IMR-90 (cell line): ENCODE results near the gene CDC25A. TPM values are rescaled to one million over a fixed set of nuclear protein-coding genes. Genes with fewer than 3 reads are reported as not detected.

Source experiments
- ATAC-seq: fragments of 200-7000 bp; cut with Tn5 transposase; 2 replicates; pipeline ENCODE4 v1.9.1; 2020; ENCODE audit warnings: low read depth, mild to moderate bottlenecking, moderate library complexity
- BruUV-seq: library from RNA; stranded (reverse); fragments of 400-500 nt; replicated peaks from 2 replicates; lab custom pipeline; 2021; lab: Mats Ljungman, UMichigan
- CTCF ChIA-PET: fragments of 300-600 bp; formaldehyde crosslinking; extraction: SDS; loops from one replicate; lab custom pipeline; 2021; ENCODE audit warnings: antibody characterized with exemption; lab: Yijun Ruan, JAX
- POLR2A ChIA-PET: fragments of 300-600 bp; sonication (Branson Sonifier 250); formaldehyde crosslinking; loops from one replicate; lab custom pipeline; 2022; ENCODE audit warnings: antibody characterized with exemption; ENCODE audit not compliant: unreplicated experiment; lab: Charles Lee
- DNase-seq: peaks from one replicate; pipeline ENCODE4 v3.0.0; 2013
- H2AFZ ChIP-seq: replicated peaks from 2 replicates; pipeline ENCODE3; 2013; ENCODE audit warnings: low read length, mild to moderate bottlenecking; ENCODE audit not compliant: poor library complexity
- H2AK5ac ChIP-seq: 2 replicates; pipeline ENCODE4 v1.6.1; 2013; ENCODE audit warnings: low read depth, low read length, inconsistent platforms
- H2AK9ac ChIP-seq: replicated peaks from 2 replicates; pipeline ENCODE3; 2013; ENCODE audit warnings: mild to moderate bottlenecking, low read depth, low read length, moderate library complexity; ENCODE audit not compliant: poor library complexity
- H2BK120ac ChIP-seq: 2 replicates; pipeline ENCODE4 v1.6.1; 2013; ENCODE audit warnings: low read depth, low read length, inconsistent platforms
- H2BK15ac ChIP-seq: 3 replicates; pipeline ENCODE4 v1.6.1; 2013; ENCODE audit warnings: low read depth, low read length, inconsistent platforms
- H2BK20ac ChIP-seq: 2 replicates; pipeline ENCODE4 v1.6.1; 2013; ENCODE audit warnings: low read depth, mild to moderate bottlenecking, inconsistent platforms, low read length, moderate library complexity
- H2BK5ac ChIP-seq: 2 replicates; pipeline ENCODE4 v1.6.1; 2013; ENCODE audit warnings: mild to moderate bottlenecking, low read depth, low read length, inconsistent platforms; ENCODE audit not compliant: poor library complexity, severe bottlenecking
- H3K14ac ChIP-seq: replicated peaks from 2 replicates; pipeline ENCODE4 v1.6.1; 2013; ENCODE audit warnings: low read depth, low read length, inconsistent platforms
- H3K18ac ChIP-seq: 2 replicates; pipeline ENCODE4 v1.6.1; 2013; ENCODE audit warnings: low read depth, low read length, control low read depth
- H3K23ac ChIP-seq: 2 replicates; pipeline ENCODE4 v1.6.1; 2013; ENCODE audit warnings: low read depth, low read length, inconsistent platforms
- H3K27ac ChIP-seq: 2 replicates; pipeline ENCODE4 v1.5.1; 2013; ENCODE audit warnings: mild to moderate bottlenecking, control low read depth, low read length; ENCODE audit not compliant: insufficient read depth
- H3K27me3 ChIP-seq: 2 replicates; pipeline ENCODE4 v1.6.1; 2013; ENCODE audit warnings: low read length; ENCODE audit not compliant: control insufficient read depth, insufficient read depth
- H3K36me3 ChIP-seq: 2 replicates; pipeline ENCODE4 v1.6.1; 2013; ENCODE audit warnings: low read length, mixed read lengths; ENCODE audit not compliant: control insufficient read depth, insufficient read depth
- H3K4ac ChIP-seq: 2 replicates; pipeline ENCODE4 v1.6.1; 2013; ENCODE audit warnings: low read depth, low read length, inconsistent platforms
- H3K4me1 ChIP-seq: 2 replicates; pipeline ENCODE4 v1.6.1; 2013; ENCODE audit warnings: low read length, mixed read lengths; ENCODE audit not compliant: control insufficient read depth, insufficient read depth
- H3K4me2 ChIP-seq: 2 replicates; pipeline ENCODE4 v1.6.1; 2013; ENCODE audit warnings: low read depth, mild to moderate bottlenecking, control low read depth, low read length, moderate library complexity
- H3K4me3 ChIP-seq: 2 replicates; pipeline ENCODE4 v1.5.1; 2013; ENCODE audit warnings: low read depth, mild to moderate bottlenecking, control low read depth, low read length, moderate library complexity; ENCODE audit not compliant: insufficient read depth
- H3K56ac ChIP-seq: 2 replicates; pipeline ENCODE4 v1.6.1; 2013; ENCODE audit warnings: low read length, inconsistent platforms; ENCODE audit not compliant: insufficient read depth; ENCODE audit errors: extremely low read depth
- H3K79me1 ChIP-seq, 2 experiments: 2 replicates each; pipeline ENCODE4 v1.6.1; 2013; ENCODE audit warnings: low read length in 2 of 2, inconsistent platforms in 1 of 2, low read depth in 1 of 2
- H3K9ac ChIP-seq: 2 replicates; pipeline ENCODE4 v1.6.1; 2013; ENCODE audit warnings: low read depth, low read length, control low read depth
- H3K9me1 ChIP-seq: 2 replicates; pipeline ENCODE4 v1.6.1; 2013; ENCODE audit warnings: low read length, inconsistent platforms; ENCODE audit not compliant: insufficient read depth
- H3K9me3 ChIP-seq: 2 replicates; pipeline ENCODE4 v1.6.1; 2013; ENCODE audit warnings: low read length; ENCODE audit not compliant: control insufficient read depth, insufficient read depth
- H4K20me1 ChIP-seq: 2 replicates; pipeline ENCODE4 v1.6.1; 2013; ENCODE audit warnings: low read length, inconsistent platforms; ENCODE audit not compliant: insufficient read depth
- H4K5ac ChIP-seq: 2 replicates; pipeline ENCODE4 v1.6.1; 2013; ENCODE audit warnings: mild to moderate bottlenecking, low read depth, low read length, control low read depth
- H4K8ac ChIP-seq, 2 experiments: 2 replicates each; pipeline ENCODE4 v1.6.1; 2013; ENCODE audit warnings: low read depth in 2 of 2, low read length in 2 of 2, control low read depth in 1 of 2, inconsistent platforms in 1 of 2
- H4K91ac ChIP-seq: 2 replicates; pipeline ENCODE4 v1.6.1; 2013; ENCODE audit warnings: low read depth, low read length, inconsistent platforms; ENCODE audit not compliant: insufficient read depth
- BHLHE40 ChIP-seq: fragments of 150-350 bp; IDR thresholded peaks from 2 replicates; pipeline ENCODE4 v1.6.1; 2016; ENCODE audit warnings: mild to moderate bottlenecking, low read depth, low read length
- CEBPB ChIP-seq: IDR thresholded peaks from 2 replicates; pipeline ENCODE4 v1.6.1; 2012; ENCODE audit warnings: low read depth, low read length, improper control_type of control experiment
- CHD1 ChIP-seq: IDR thresholded peaks from 2 replicates; pipeline ENCODE4 v1.6.1; 2012; ENCODE audit warnings: low read depth, low read length, improper control_type of control experiment
- CTCF ChIP-seq: conservative IDR thresholded peaks from 2 replicates; pipeline ENCODE4 v1.5.1; 2012; ENCODE audit warnings: mild to moderate bottlenecking, low read depth, low read length, improper control_type of control experiment
- FOS ChIP-seq: fragments of 150-350 bp; IDR thresholded peaks from 2 replicates; pipeline ENCODE4 v1.6.1; 2016; ENCODE audit warnings: low read depth, low read length
- MAFK ChIP-seq: IDR thresholded peaks from 2 replicates; pipeline ENCODE4 v1.6.1; 2012; ENCODE audit warnings: low read depth, low read length, improper control_type of control experiment
- MAZ ChIP-seq: IDR thresholded peaks from 2 replicates; pipeline ENCODE4 v1.6.1; 2012; ENCODE audit warnings: low read depth, mild to moderate bottlenecking, low read length, improper control_type of control experiment, moderate library complexity, borderline replicate concordance
- MXI1 ChIP-seq: IDR thresholded peaks from 2 replicates; pipeline ENCODE4 v1.6.1; 2012; ENCODE audit warnings: low read depth, mild to moderate bottlenecking, low read length, moderate library complexity, borderline replicate concordance
- NFE2L2 ChIP-seq: fragments of 150-350 bp; IDR thresholded peaks from 2 replicates; pipeline ENCODE4 v1.6.1; 2016; ENCODE audit warnings: low read depth, mild to moderate bottlenecking, low read length
- POLR2A ChIP-seq: IDR thresholded peaks from 2 replicates; pipeline ENCODE4 v1.6.1; 2012; ENCODE audit warnings: mild to moderate bottlenecking, low read depth, low read length
- RAD21 ChIP-seq: IDR thresholded peaks from 2 replicates; pipeline ENCODE4 v1.6.1; 2012; ENCODE audit warnings: low read length, improper control_type of control experiment
- RCOR1 ChIP-seq: IDR thresholded peaks from 2 replicates; pipeline ENCODE4 v1.6.1; 2012; ENCODE audit warnings: mild to moderate bottlenecking, low read length, improper control_type of control experiment; ENCODE audit not compliant: insufficient replicate concordance
- RFX5 ChIP-seq: IDR thresholded peaks from 2 replicates; pipeline ENCODE4 v1.8.0; 2012; ENCODE audit warnings: low read depth, mild to moderate bottlenecking, low read length, moderate library complexity
- SMC3 ChIP-seq: fragments of 150-350 bp; IDR thresholded peaks from 2 replicates; pipeline ENCODE4 v1.6.1; 2016; ENCODE audit warnings: low read depth, mild to moderate bottlenecking, antibody characterized with exemption, low read length, moderate library complexity
- WGBS, 2 experiments: methylation state at CpG; one replicate each; pipeline versions ENCODE4 v1.1.5 to v1.1.7; 2013; ENCODE audit warnings: missing lambda C conversion rate in 2 of 2; ENCODE audit not compliant: insufficient read length in 1 of 2; ENCODE audit errors: extremely low coverage in 2 of 2; 5-methylcytosine and 5-hydroxymethylcytosine counted together
- dilution Hi-C: fragments of 300-500 bp; cut with HindIII; formaldehyde crosslinking; loops from one replicate; pipeline ENCODE4 v1.14.3; 2018; ENCODE audit warnings: low sequenced_read_pairs; ENCODE audit not compliant: unreplicated experiment
- in situ Hi-C: fragments of 300-500 bp; cut with MboI; formaldehyde crosslinking; loops from 3 replicates; pipeline ENCODE4 v1.14.3; 2019; ENCODE audit warnings: low sequenced_read_pairs, inconsistent platforms, mixed read lengths
- intact Hi-C: fragments of 100-400 bp; cut with micrococcal nuclease; formaldehyde crosslinking; loops from 2 replicates; pipeline ENCODE4 v1.10.0; 2022
- polyA plus RNA-seq, 3 experiments: library from polyadenylated mRNA; depleted of rRNA; stranded (reverse); fragments of >200 nt; gene quantifications; 2 replicates each; pipeline ENCODE4 v1.2.3, GENCODE V29; 2012; ENCODE audit warnings: low replicate concordance in 1 of 3
- total RNA-seq: library from RNA; depleted of rRNA; stranded (reverse); fragments of >200 nt; gene quantifications from 2 replicates; pipeline ENCODE4 v1.2.3, GENCODE V29; 2012
- TF ChIP-seq, protein P1 (sequence below): fragments of 150-350 bp; IDR thresholded peaks from 2 replicates; pipeline ENCODE4 v1.6.1; 2017; ENCODE audit warnings: mild to moderate bottlenecking, antibody characterized with exemption, low read length, low read depth
- TF ChIP-seq, protein P2 (sequence below): fragments of 150-350 bp; IDR thresholded peaks from 2 replicates; pipeline ENCODE4 v1.6.1; 2016; ENCODE audit warnings: low read depth, mild to moderate bottlenecking, low read length, moderate library complexity, borderline replicate concordance

Gene CDC25A
- total and polyA plus RNA-seq, 2 of the 4 experiments (the other 2 are of a cell fraction): 4.2 to 10.6 TPM

GRCh38 chr3:48110463-48110862 lies 77.8 kb downstream of the CDC25A start:
- CTCF ChIA-PET: no interaction called here
- WGBS, 2 experiments: no CpG with 5 or more reads among the region's 2 CpGs
- BruUV-seq: no TSS peak

More at GRCh38 chr3:48110463-48110862, 77.8 kb downstream of the CDC25A start:
- H2BK15ac ChIP-seq: no peak overlapping the region
- dilution Hi-C loops: no loop called here
- H3K9me3 ChIP-seq: no peaks in the 10 kb centered on the region
- H4K5ac ChIP-seq: no peak overlapping the region
- no peak for ATAC-seq
- no peak overlapping the region for H3K4me3 ChIP-seq
- H3K18ac ChIP-seq: no peak overlapping the region
- H3K23ac ChIP-seq: no peak overlapping the region
- H3K4ac ChIP-seq: no peak overlapping the region
- in situ Hi-C loops: no loop called here
- no peak overlapping the region for H3K27ac ChIP-seq
- H3K4me1 ChIP-seq: 0 out of 2 replicates have a peak, but pooled peaks cover 2% of the 10 kb centered on the region
- no peaks in the 10 kb centered on the region for H3K79me1 ChIP-seq
- no peak overlapping the region for H4K8ac ChIP-seq
- no peak overlapping the region for H2AFZ ChIP-seq
- no peak overlapping the region for H2AK5ac ChIP-seq
- POLR2A ChIA-PET: no interaction called here
- no peaks in the 10 kb centered on the region; the same call in 1 of the 2 replicates for H3K27me3 ChIP-seq
- no peaks in the 10 kb centered on the region for H3K9me1 ChIP-seq
- H4K20me1 ChIP-seq: no peaks in the 10 kb centered on the region
- H3K9ac ChIP-seq: no peak overlapping the region
- H2BK5ac ChIP-seq: no peak overlapping the region
- intact Hi-C loops: no loop called here
- no peak overlapping the region for H2AK9ac ChIP-seq
- no peak overlapping the region for H3K14ac ChIP-seq
- H3K56ac ChIP-seq: no peak overlapping the region
- H2BK120ac ChIP-seq: no peak overlapping the region
- no peak for DNase-seq
- H2BK20ac ChIP-seq: no peak overlapping the region
- no peak overlapping the region for H4K91ac ChIP-seq
- H3K36me3 ChIP-seq: no peaks in the 10 kb centered on the region
- H3K4me2 ChIP-seq: no peak overlapping the region
- TF ChIP-seq NFE2L2: no peak
- TF ChIP-seq RFX5: no peak
- TF ChIP-seq CTCF: no peak
- TF ChIP-seq CEBPB: no peak
- TF ChIP-seq MAFK: no peak
- TF ChIP-seq CHD1: no peak
- no peak for TF ChIP-seq BHLHE40
- TF ChIP-seq, protein P1, sequence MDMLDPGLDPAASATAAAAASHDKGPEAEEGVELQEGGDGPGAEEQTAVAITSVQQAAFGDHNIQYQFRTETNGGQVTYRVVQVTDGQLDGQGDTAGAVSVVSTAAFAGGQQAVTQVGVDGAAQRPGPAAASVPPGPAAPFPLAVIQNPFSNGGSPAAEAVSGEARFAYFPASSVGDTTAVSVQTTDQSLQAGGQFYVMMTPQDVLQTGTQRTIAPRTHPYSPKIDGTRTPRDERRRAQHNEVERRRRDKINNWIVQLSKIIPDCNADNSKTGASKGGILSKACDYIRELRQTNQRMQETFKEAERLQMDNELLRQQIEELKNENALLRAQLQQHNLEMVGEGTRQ: no peak
- TF ChIP-seq RCOR1: no peak
- no peak for TF ChIP-seq RAD21
- TF ChIP-seq MXI1: no peak
- TF ChIP-seq, protein P2, sequence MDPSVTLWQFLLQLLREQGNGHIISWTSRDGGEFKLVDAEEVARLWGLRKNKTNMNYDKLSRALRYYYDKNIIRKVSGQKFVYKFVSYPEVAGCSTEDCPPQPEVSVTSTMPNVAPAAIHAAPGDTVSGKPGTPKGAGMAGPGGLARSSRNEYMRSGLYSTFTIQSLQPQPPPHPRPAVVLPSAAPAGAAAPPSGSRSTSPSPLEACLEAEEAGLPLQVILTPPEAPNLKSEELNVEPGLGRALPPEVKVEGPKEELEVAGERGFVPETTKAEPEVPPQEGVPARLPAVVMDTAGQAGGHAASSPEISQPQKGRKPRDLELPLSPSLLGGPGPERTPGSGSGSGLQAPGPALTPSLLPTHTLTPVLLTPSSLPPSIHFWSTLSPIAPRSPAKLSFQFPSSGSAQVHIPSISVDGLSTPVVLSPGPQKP: no peak
- no peak for TF ChIP-seq SMC3
- TF ChIP-seq MAZ: no peak
- TF ChIP-seq FOS: no peak
- no peak for TF ChIP-seq POLR2A
